Measurements from ENCODE around the gene MICU1. TPM values are rescaled to one million over a fixed set of nuclear protein-coding genes. Genes with fewer than 3 reads are reported as not detected.

The MICU1 gene
- total RNA-seq, 1 donor from 2014 or later, result 48.2 TPM

DNA sequence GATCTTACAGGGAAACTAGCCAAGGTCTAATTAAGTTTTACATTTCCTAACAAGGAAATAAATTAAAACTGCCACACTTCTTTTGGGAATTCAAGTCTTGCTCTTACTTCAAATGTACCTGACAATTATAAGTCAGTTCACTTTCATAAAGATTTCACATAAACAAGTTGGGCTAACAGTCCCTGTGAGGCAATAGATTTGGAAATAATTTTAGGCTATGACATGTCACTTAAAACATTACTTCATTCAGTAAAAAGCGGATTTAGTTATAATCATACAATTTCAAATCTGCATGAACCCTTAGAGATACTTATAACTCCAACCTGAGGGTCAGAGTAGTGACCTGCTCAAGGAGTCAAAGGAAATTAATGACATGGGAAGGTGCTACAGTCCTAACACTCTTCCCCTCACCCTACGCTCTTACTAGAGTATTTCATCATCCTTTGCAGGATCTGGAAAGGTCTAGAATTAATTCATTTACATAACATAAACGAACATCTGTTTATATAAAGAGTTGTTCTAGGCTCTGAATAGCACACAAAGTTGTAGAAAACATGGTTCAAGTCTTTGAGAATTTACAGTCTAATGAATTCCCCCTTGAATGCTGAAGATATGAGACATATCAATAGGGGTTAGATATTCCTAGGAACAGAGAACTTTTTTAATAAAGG, 238.8 kb downstream of the MICU1 start:
- no peak for DNase-seq (ENCODE audit: low spot score)

DNA sequence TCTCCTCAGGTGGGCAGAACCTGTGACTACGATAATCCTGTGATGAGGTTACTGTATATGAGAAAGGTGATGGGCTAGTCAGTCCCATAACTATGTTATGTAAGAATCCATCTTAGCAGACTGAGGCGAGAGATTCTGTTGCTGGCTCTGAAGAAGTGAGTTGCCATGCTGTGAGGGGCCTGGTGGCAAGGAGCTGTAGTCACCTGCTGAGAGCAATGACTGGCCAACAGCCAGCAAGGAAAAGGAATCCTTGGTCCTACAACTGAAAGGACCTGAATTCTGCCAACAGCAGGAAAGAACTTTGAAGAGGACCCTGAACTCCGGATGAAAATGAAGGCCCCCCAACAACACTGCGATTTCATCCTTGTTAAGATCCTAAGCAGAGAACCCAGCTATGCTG, 240.2 kb downstream of the MICU1 start:
- DNase-seq (ENCODE audit: low spot score), result no peak

DNA sequence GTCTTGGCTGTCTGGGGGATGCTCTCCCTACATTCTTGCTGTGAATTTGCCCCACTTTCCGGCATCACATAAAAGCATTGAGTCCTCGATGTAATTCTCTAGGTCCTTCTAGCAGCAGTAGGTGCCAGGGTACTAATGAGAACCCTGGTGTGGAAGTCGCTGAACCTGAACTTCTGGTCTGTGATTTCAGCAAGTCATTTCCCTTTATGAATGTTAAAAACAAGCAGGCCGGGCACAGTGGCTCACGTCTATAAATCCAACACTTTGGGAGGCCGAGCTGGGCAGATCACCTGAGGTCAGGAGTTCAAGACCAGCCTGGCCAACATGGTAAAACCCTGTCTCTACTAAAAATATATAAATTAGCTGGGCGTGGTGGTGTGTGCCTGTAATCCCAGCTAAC, 240.9 kb downstream of the MICU1 start:
- peak; percentile 66 for DNase-seq (ENCODE audit: low spot score)

DNA sequence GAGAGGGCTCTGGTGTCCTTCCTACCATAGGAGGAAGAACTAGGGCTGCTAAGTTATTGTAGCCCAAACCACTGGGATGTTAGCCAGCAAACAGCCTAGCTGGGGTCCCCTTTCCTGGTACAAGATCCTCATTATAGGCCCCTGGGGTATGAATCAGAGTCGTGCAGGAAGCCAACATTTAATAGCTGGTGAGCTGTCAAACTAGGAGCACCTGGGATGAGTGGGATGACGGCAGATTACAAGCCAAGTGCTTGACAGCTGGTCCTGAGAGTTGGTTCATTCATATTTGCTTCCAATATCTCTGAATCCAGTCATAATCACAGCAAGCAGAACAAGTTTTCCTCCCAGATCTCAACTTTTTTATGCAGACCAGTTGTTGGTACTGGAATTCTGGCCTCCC, 246.1 kb downstream of the MICU1 start:
- DNase-seq (ENCODE audit: low spot score), result no peak

DNA sequence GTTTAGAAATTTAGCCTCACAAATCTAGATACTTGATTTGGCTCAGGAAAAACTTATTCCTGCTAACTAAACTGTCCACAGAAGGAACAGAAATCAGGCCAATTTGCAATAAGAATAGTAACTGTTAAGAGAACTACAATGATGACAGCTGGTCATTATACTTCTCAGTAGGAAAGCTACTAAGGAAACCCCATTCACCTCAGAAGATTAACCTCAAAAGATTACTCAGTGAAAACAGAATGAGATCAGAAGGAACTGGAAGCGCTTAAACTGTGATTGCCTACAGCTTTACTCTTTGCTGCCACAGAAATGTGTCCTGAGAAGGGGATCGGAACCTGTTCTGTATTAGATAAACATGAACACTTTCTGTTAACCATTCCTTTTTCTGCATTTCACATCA, 246.8 kb downstream of the MICU1 start:
- DNase-seq (ENCODE audit: low spot score), result no peak

DNA sequence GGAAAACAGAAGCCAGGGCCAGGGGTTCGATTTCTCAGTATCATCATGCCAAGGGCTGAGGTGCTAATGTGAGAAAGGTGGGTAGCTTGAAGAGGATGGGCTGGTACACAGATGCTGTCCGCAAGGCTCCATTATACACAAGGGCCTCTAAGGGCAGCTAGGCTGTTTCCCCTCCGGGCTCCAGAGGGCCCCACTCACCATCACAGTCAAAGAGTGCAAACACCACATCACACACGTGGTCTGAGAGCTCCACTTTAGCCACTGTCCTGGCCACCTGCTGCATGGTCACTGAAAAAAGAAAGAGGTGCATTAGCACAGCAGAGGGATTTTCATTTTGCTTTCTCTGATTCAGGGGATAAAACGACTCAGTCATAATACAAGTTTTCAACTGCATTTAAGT, 250.3 kb downstream of the MICU1 start:
- no peak for DNase-seq (ENCODE audit: low spot score)

DNA sequence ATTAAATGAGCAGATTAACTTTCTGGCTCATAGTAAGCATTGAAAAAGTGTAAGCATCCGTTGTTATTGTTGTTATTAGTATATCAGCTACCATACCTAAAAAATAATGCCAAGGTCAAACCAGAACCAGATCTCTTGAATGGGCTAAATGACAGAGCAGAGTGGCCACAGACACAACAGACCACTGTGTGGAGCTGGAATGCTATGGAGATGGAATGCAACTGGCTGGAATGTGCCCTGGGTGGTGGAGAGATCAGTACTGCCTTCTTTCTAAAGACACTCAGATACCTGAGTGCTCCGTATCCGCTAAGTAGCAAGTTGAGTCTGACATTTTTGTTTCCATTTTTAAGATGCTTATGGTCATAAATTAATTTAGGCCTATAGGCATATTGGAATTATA, 250.7 kb downstream of the MICU1 start:
- no peak for DNase-seq (ENCODE audit: low spot score)

DNA sequence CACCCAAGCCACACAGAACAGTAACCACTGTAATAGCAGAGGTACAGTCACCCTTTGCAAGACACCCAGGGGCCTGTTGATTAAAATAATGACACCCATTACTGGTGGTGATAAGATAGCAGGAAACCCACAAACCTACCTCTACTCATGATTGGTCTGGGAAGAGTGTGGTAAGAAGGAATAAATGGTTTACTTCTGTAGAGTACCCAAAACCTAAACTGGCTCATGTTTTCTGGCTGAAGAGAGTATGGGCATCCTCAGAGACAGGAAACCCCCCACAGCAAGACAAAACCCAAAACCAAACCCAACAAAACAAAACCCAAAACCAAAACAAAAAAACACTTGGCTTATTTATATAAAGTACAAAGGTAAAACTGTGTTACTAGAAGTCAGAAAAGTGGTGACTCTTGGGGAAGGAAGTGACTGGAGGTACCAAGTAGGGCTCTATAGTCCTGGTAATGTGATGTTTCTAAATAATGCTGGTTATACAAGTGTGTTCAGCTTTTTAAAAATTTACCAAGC, 255.6 kb downstream of the MICU1 start:
- DNase-seq (ENCODE audit: low spot score), result no peak

DNA sequence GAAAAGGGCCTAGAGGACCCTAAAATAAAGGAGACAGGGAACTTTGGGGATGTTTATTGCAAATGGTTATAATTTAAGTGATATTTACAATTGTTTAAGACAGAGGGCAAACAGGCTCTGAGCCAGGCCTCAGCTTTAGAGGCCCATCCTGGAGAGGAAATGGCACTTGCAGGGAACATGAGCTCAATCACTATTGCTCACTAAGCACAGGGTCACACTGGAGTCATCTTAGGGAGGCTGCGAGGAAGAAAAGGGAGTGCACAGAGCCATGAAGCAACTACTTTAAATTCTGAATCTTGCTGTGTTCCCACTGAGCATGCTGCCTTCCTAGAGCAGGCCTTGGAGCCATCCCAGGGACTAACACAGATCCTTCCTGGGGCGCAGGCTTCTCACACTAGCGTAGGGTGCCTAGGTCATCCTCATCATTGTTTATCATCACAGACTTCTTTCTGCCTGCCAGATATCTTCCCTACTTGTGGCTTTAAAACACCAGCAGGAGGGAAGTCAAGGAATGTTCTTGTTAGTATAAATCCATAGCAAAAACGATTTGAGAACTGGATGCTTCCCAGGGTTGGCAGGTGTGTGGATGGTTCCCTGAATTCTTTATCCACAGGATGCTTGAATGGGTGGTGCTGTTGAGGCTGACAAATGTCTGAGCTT, 258.4 kb downstream of the MICU1 start:
- no peak for DNase-seq (ENCODE audit: low spot score)

DNA sequence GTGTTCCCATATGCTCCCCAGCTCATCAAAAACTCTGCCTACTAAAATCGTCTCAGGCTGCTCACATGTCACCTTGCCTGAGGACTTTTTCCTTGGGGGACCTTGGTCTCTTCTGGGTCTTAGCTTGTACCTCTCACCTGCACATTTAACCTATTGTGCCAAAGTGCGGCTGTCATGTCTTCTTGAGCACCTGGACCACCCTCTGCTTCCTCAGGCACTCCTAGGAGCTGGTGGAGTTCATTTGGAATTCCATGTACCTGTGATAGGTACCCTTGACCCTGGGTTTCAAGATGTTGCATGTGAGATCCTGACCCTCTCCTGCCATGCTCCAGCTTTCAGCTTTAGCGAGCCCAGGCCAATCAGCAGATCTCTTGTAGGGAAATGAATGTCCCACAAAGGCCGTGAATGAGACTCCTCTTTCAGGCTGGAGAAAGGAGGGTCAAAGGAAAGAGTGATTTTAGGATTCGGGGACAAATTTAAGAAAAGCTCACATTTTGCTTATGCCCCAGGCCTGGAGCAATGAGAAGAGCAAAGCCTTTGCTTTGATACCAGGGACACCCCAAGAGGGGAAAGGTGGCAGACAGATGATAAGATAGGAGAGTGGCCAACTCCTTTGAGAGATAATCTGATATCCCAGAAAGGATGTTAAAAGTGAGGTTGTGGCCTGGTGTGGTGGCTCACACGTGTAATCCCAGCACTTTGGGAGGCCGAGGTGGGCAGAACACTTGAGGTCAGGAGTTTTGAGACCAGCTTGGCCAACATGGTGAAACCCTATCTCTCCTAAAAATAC, 260.6 kb downstream of the MICU1 start:
- DNase-seq (ENCODE audit: low spot score), result no peak

DNA sequence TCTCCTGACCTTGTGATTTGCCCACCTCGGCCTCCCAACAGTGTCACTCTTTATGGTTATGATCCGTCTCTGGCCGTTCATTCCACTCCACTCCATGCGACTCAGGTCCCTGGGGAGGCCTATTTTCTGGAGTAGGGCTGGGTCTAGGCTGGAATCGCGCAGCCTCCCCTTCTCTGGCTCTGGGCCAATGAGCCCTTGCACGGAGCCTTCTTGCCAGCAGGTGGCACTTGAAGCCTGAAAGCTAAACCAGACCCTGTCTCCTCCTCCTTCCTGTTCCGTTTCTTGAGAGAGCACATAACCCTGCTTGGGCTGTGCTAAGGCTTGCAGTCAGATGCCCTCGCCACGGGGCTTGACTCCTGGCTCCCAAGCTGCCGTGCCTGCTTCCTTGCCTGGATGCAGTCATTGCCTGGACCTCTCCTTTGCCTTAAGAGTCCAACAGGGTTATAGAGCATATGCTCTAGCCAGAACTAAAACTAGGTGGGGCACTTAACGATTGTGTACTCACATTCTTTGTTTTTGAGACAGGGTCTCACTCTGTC, 261.6 kb downstream of the MICU1 start:
- peak; percentile 89 for DNase-seq (ENCODE audit: low spot score)

DNA sequence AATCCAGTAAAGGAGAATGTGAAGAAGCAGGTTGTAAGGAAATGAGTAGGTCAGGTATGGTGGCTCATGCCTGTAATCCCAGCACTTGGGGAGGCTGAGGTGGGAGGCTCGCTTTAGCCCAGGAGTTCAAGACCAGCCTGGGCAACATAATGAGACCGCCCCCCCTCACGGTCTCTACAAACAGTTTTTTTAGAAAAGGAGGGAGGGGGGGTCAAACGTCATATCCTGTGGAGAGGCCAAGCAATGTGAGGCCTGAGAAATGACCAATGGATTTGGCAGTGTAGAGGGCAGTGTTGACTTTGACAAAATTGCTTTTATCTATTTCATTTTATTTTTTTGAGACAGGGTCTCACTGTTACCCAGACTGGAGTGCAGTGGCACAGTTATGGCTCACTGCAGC, 268.9 kb downstream of the MICU1 start:
- DNase-seq (ENCODE audit: low spot score), result no peak

DNA sequence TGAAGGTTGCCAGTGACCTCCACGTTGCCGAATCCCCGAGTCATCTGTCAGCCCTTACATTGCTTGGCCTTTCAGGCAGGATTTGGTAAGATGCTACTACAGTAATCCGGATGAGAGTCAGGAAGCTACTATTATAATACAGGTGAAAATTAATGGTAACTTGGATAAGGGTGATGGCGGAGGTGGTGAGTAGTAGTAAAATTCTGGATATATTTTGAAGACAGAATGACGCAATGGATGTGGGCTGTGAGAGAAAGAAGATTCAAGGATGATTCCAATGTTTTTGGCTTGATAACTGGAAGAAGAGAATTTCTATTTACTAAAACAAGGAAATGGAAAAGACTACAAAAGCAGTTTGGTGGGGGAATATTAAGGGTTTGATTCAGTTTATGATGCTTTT, 269.8 kb downstream of the MICU1 start:
- DNase-seq (ENCODE audit: low spot score), result no peak

DNA sequence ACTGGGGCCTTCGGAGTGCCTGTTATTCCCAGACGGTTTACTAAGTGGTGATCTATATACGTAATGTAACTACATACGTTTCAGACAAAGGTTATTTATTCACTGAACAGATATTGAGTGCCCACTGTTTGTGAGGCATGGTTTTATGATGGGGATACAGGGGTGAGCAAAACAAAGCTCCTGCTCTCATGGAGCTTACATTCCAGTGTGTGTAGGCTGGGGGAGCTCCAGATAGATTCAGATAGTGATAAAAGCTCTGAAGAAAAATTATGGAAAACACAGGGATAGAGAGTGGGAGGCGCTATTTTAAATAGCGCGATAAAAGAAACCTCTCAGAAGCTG, 270.7 kb downstream of the MICU1 start:
- no peak for DNase-seq (ENCODE audit: low spot score)

DNA sequence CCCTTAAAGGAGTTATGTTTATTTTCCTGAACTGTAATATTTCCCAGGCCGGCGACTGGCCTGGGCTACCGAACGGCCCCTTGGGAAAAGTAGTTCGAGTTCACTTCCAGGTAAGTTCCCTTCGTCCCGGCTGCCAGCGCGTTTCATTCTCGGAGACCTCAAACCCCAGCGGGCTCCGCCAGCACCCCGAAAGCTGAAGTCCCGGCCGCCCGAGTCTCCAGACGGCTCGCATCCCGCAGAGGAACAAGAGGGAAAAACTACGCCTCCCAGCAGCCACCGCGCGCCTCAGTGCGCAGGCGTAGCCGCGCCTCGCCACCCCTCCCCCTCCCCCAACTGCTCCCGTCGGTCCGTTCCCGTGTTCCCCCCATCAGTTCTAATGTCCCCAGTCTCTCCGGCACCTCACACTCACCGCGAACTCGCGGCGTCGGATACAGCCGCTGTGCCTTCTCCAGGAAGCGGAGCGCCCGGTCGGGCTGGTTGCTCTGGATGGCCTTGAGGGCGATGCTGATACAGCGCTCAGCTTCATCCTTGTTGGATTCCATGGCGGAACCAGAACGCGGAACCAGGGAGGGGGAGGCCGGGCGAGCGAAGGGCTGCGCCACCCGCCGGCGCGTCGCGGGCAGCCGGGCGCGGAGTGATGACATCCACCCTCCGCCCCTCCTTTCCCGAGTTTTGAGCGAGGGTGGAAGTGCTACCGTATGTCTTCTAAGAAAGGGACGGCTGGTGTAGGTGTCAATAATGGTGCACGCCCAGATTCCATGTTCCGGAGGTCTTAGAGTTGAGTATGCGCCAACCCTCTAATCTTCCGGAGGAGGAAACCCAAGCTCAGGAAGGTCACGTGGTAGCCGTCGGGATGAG, 271.3 kb downstream of the MICU1 start, which contains the start of gene DNAJB12:
Gene DNAJB12 (minus strand): TSS at position 564 of the 858 bp plus-strand sequence. CDS start 22 bp downstream, at position 542.
- DNase-seq (ENCODE audit: low spot score), result peak; percentile 92

DNA sequence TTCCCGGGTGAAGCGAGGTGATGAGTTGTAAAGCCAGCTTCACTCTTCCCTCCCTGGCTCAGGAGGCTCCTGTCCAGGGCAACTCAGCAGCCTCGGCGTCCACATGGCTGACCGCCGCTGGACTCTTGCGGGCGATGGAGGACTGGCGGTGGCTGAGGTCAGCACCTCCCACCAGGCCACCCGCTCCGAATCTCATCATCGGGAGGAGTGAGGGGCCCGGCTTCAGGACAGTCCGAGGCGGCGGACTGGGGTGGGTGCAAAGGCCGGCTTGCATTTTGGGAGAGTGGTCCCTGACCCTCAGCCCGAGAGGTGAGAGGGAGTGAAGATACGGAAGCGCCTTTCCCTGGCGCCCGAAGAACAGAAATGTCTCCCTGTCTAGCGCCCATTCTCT, 271.9 kb downstream of the MICU1 start:
- no peak for DNase-seq (ENCODE audit: low spot score)

DNA sequence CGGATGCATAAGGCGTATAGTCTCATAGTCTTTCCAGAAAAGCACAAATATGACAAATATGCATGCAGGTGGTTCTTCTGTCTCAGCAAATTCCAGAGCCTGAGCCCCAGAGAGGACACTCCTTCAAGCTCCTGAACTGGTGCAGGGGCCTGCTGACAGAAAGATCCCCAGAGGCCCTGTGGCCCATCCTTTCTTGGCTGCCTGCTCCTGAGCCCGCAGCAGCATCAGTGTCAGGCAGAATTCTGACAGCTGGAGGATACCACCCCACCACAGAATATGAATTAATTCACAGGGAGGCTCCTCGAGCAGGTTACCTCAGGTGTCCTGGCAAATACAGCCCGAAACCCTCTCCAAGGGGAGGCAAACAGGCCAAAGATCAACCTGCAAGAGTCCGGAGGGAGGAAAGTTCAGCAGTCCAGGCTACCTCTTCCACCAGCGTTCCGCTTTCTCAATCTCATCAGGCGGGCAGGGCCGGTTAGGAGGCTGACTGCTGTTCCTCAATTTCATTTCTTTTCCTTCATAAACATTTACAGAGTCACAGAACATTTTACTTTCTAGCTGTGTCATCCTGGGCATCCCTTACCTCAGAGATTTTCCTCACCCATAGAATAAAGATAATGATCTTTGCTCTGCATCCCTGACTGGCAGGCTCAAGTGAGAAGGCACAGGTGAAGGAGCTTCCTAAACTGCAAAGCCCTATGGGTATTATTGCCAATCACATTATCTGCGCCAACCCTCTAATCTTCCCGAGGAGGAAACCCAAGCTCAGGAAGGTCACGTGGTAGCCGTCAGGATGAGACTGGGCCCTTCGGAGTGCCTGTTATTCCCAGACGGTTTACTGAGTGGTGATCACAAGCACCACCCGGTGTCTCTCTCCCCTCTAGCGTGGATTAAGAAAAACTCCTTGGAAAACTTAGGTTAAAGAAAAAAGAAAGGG, 272.6 kb downstream of the MICU1 start:
- DNase-seq (ENCODE audit: low spot score), result no peak

DNA sequence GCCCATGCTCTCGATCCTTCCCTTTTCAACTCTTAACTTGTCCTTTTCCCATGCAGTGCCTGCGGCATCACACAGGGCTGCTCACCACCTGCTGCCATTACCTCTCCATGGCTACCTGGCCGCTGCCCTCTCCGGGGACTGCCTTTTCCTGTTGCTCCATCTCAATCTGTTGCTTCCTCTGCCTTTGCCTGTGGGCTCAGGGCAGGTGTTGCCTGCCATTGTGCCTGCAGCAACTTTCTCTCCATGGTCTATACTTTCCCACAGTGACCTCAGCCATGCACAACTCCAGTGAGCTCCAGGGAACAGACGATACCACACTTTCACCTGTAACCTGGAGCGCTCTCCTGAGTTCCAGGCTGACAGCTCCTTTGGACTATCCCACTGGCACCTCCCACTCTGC, 274.4 kb downstream of the MICU1 start:
- no peak for DNase-seq (ENCODE audit: low spot score)

DNA sequence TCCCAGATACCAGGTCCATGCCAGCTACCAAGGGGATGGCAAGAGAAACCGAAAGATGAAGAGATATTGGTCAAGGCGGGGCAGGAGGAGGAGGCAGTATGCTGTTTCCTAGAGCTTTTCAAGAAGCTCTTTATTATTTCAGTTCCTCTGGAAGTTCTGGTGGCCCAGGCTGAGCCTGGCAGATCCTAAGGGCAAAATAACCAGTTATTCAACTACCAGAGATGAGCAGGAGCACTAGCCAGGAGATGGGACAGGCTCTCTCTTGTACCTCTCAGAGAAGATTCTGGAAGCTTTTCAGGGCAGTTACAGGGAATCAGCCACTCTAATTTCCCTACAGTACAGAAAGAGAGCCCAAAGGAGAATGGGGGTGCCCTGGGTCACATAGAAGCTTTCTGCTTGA, 276.4 kb downstream of the MICU1 start:
- DNase-seq (ENCODE audit: low spot score), result no peak

DNA sequence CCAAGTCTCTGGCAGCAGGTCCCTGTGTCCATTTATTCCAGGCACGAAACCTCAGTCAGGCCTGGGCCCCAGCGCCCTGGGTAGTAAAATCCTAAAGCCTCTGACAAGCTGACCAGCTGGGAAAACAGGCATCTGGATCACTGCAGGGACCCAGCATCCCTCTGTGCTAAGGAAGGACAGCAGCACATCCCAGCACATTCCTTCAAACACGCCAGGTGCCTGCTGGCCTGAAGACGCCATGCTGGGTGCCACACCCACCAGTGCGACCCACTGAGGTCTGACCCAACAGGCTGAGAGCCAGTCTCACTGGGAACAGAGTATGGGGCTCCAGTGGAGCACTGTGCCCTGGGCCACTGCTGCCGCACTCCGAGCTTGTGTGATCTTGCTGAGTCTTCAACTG, 277.6 kb downstream of the MICU1 start:
- DNase-seq (ENCODE audit: low spot score), result no peak

Measured in ureter (tissue), 1 donor.